Measurements from ENCODE around the gene LHPP.

DNA sequence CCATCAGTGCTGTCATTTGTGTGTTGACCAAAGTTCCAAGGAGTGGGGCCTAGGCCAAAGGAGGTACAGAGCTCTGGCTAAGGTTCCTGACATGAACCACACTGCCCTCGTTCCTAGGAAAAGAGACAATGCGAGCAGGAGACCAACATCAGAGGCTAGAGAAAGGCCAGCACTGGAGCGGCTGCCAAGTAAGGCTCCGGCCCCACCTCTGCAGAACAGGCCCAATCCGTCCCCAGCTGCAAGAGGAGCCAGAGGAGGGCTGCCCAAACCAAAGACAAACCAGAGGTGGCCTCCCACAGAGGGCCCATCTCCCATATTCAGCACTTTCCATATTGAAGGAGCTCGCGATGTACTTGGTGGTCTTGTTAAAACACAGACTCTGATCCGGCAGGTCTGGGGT is 201.6 kb downstream of the LHPP start:
- TF ChIP-seq EZH2 (IDR thresholded peaks at IDR 0.05) (no peak), POLR2AphosphoS5 (IDR thresholded peaks at IDR 0.05; ENCODE audit: borderline replicate concordance, low read depth, low read length) (no peak)

All from SK-N-MC (cell line).